ENCODE data around the gene CHN1. TPM values are rescaled to one million over a fixed set of nuclear protein-coding genes. Genes with fewer than 3 reads are reported as not detected.

The CHN1 gene
- total and polyA plus RNA-seq, 12 donors: 6.1 to 26.5 (median 15.7) TPM

DNA sequence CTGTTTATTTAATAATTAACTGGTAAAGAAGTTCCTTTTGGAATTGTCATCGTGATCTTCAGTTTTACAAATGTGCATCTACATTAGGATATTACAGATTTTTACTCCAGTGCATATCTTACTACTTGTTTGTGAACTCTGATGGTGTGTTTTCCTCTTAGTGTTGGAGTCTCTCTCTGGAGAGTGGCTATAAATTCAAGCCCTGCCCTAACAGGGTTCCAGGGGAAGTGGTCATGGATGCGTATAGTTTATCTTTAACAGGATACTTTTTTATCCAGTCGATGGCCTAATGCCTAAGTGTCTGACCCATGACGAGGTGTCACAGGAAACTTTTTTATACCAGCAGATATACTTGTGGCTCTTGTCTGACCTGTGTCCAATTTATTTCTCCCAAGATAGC is 75.4 kb downstream of the CHN1 start:
- DNase-seq (no peak), ATAC-seq (no peak)
- 58 to 61% methylated on average over 4 of the region's 4 CpGs for WGBS, 2 donors
- Histone ChIP-seq H3K4me1 (peaks cover 0 to 3% (median 0%) of the 10 kb centered on the region in 9 donors), H3K4me3 (no peak overlapping the region), H3K9me3 (peaks cover 0 to 7% (median 0%) of the 10 kb centered on the region in 11 donors), H3K27ac (no peak overlapping the region), H3K36me3 (peaks cover 0 to 12% (median 0%) of the 10 kb centered on the region in 9 donors), H3K27me3 (no peaks in the 10 kb centered on the region)
- intact Hi-C loops (cut with DNase I): no loop called here
- TF ChIP-seq, protein P1, sequence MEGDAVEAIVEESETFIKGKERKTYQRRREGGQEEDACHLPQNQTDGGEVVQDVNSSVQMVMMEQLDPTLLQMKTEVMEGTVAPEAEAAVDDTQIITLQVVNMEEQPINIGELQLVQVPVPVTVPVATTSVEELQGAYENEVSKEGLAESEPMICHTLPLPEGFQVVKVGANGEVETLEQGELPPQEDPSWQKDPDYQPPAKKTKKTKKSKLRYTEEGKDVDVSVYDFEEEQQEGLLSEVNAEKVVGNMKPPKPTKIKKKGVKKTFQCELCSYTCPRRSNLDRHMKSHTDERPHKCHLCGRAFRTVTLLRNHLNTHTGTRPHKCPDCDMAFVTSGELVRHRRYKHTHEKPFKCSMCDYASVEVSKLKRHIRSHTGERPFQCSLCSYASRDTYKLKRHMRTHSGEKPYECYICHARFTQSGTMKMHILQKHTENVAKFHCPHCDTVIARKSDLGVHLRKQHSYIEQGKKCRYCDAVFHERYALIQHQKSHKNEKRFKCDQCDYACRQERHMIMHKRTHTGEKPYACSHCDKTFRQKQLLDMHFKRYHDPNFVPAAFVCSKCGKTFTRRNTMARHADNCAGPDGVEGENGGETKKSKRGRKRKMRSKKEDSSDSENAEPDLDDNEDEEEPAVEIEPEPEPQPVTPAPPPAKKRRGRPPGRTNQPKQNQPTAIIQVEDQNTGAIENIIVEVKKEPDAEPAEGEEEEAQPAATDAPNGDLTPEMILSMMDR (IDR thresholded peaks at IDR 0.05): no peak

DNA sequence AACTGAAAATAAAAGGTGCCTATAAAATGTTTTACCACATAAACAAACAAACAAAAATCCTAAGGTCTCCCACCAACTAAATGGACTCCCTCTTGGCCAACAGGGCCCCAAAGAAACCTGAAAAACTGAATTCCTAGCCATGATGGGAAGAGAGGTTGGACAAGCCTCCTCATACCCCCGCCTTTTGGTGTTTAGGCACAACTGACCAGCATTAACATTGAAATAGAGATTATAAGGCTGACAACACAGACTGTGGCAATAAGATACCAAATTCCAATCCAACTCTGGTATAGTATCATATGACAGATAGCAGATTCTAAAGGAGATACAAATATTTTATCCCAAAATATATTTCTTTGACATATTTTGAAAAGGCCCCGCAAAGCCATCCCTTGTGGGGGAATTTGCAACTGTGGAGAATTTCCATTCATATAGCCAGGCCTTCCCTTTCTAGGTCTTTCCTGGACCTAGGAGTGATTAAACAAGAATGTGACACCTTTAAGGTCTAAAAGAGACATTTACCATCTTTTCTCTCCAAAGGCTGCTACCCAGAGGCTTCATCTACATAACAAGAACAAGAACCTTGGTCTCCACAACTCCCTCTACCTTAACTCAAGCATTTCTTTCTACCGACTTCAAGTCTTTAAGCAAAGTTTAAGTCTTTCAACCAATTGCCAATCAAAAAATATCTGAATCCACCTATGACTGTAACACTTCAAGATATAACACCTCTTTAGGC is 80.0 kb downstream of the CHN1 start:
- no peaks in the 10 kb centered on the region for H3K36me3 ChIP-seq
- H3K27me3 ChIP-seq: no peaks in the 10 kb centered on the region
- intact Hi-C loops (cut with DNase I): no loop called here
- TF ChIP-seq, protein P1 (IDR thresholded peaks at IDR 0.05): no peak
- H3K27ac ChIP-seq: no peak overlapping the region
- H3K4me1 ChIP-seq: peaks cover 0 to 3% (median 0%) of the 10 kb centered on the region in 9 donors
- WGBS, 2 donors: 93 to 95% methylated on average over 3 of the region's 3 CpGs
- H3K4me3 ChIP-seq: no peak overlapping the region
- peaks cover 0 to 7% (median 0%) of the 10 kb centered on the region in 11 donors for H3K9me3 ChIP-seq
- DNase-seq (no peak), ATAC-seq (no peak)

DNA sequence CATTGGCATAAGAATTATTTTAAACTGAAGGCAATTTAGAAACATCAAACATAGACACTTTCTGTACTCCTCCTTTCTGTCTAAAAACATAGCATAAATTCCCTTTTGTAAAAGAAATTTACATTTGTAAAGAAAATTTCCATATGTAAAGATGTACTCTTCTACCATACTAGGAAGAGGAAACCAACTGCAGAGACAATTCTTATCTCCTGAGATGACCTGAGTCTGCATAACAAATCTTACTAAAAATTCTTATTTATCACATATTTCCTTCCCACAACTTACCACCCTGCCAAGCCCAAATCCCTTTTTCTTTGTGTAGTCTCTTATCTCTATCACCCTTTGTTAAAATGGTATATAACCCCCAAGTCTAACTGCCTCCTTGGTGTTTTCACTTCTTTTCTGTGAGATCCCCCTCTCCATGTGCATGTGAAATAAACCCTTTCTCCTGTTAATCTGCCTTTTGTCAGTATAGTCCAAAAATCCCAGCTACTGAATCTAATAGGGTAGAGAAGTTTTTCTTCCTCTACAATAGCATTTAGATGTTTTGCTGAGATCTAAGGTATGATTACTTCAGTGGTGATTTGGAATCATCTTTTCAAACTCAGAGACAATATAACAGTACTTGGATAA is 81.0 kb downstream of the CHN1 start:
- ATAC-seq: no peak
- TF ChIP-seq, protein P1 (IDR thresholded peaks at IDR 0.05): no peak
- DNase-seq: no peak
- Histone ChIP-seq H3K9me3 (peaks cover 0 to 7% (median 0%) of the 10 kb centered on the region in 11 donors), H3K36me3 (no peaks in the 10 kb centered on the region), H3K27ac (no peak overlapping the region), H3K4me3 (no peak overlapping the region), H3K27me3 (no peaks in the 10 kb centered on the region), H3K4me1 (no peaks in the 10 kb centered on the region)
- intact Hi-C loops (cut with DNase I): no loop called here

DNA sequence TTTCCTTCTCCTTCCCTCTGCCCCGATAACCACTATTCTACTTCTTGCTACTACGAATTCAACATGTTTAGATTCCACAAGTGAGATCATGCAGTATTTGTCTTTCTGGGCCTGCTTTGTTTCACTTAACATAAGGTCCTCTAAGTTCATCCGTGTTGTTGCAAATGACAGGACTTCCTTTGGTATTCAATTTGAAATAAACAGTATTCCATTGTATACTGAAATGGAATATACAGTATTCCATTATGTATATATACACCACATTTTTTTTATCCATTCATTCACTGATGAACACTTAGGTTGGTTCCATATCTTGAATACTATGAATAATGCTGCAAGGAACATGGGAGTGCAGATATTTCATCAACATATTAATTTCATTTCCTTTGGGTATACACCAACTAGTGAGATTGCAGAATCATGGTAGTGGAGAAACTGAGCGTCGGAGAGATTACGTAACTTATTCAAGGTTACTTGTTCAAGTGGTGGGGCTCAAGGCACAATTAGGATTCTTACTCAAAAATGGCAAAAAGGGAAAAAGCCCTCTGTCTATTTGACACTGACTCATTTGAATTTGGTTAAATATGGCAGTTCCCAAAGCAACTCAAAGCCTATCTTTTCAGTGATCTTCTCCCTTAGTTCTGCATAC is 85.1 kb downstream of the CHN1 start:
- peaks cover 0 to 3% (median 0%) of the 10 kb centered on the region in 9 donors for H3K36me3 ChIP-seq
- H3K27ac ChIP-seq: no peak overlapping the region
- peaks cover 0 to 7% (median 0%) of the 10 kb centered on the region in 11 donors for H3K9me3 ChIP-seq
- H3K27me3 ChIP-seq: no peaks in the 10 kb centered on the region
- TF ChIP-seq, protein P1 (IDR thresholded peaks at IDR 0.05): no peak
- intact Hi-C loops (cut with DNase I): no loop called here
- no peak overlapping the region for H3K4me3 ChIP-seq
- ATAC-seq (no peak), DNase-seq (no peak)
- 71 to 76% methylated on average over 6 of the region's 6 CpGs for WGBS, 2 donors
- H3K4me1 ChIP-seq: peaks cover 0 to 15% (median 4%) of the 10 kb centered on the region in 9 donors
